HG03103 (cell line): ENCODE measurements around the gene IL19.
"Not testable (repeated sequence)": the region's sequence is repeated elsewhere in the genome, so short reads cannot be mapped to it uniquely, and the experiment has no call there.

Experiments used
- ATAC-seq: cut with Tn5 transposase; IDR thresholded peaks from one replicate; pipeline ENCODE4 v1.9.1; 2021; ENCODE audit warnings: low read depth; ENCODE audit not compliant: unreplicated experiment

IL19 gene

GRCh38 chr1:206739411-206740076, 31.0 kb upstream of the IL19 start:
- ATAC-seq: peak; percentile 82

- ATAC-seq: no peak
Measured at GRCh38 chr1:206741142-206741701, 29.4 kb upstream of the IL19 start.

- ATAC-seq: no peak
Measured at GRCh38 chr1:206742719-206743383, 27.7 kb upstream of the IL19 start.

GRCh38 chr1:206744683-206745082, 25.9 kb upstream of the IL19 start:
- ATAC-seq: no peak

- ATAC-seq: no peak
Measured at GRCh38 chr1:206745301-206745700, 25.3 kb upstream of the IL19 start.

GRCh38 chr1:206748348-206749030, 22.1 kb upstream of the IL19 start:
- ATAC-seq: no peak

GRCh38 chr1:206751891-206752290, 18.7 kb upstream of the IL19 start:
- no peak for ATAC-seq

- no peak for ATAC-seq
Measured at GRCh38 chr1:206752481-206752880, 18.1 kb upstream of the IL19 start.

- no peak for ATAC-seq
Measured at GRCh38 chr1:206753141-206753540, 17.4 kb upstream of the IL19 start.

- ATAC-seq: no peak
Measured at GRCh38 chr1:206754011-206754410, 16.6 kb upstream of the IL19 start.

- no peak for ATAC-seq
Measured at GRCh38 chr1:206757524-206758266, 12.9 kb upstream of the IL19 start.

- ATAC-seq: no peak
Measured at GRCh38 chr1:206760590-206760989, 10.0 kb upstream of the IL19 start.

- ATAC-seq: no peak
Measured at GRCh38 chr1:206761159-206761768, 9.3 kb upstream of the IL19 start.

- not testable (repeated sequence) for ATAC-seq
Measured at GRCh38 chr1:206762741-206763364, 7.7 kb upstream of the IL19 start.

GRCh38 chr1:206765771-206766170, 4.8 kb upstream of the IL19 start:
- ATAC-seq: not testable (repeated sequence)

- peak; percentile 46 for ATAC-seq
Measured at GRCh38 chr1:206766251-206766856, 4.2 kb upstream of the IL19 start.

GRCh38 chr1:206768472-206769303, 1.9 kb upstream of the IL19 start:
- no peak for ATAC-seq

- peak; percentile 63 for ATAC-seq
Measured at GRCh38 chr1:206769304-206769731, 1.3 kb upstream of the IL19 start.

GRCh38 chr1:206771338-206771692, 742 bp downstream of the IL19 start:
- no peak for ATAC-seq
